HCT116 (cell line): Measurements from ENCODE around the gene ADARB2. TPM values are rescaled to one million over a fixed set of nuclear protein-coding genes. Genes with fewer than 3 reads are reported as not detected.

Experiments used
- ATAC-seq: fragments of 200-7000 bp; cut with Tn5 transposase; 2 replicates; pipeline ENCODE4 v1.9.1; 2020; ENCODE audit warnings: mild to moderate bottlenecking, moderate library complexity
- BruUV-seq: library from RNA; stranded (reverse); fragments of 400-500 nt; replicated peaks from 2 replicates; lab custom pipeline; 2021; lab: Mats Ljungman, UMichigan
- CTCF ChIA-PET: fragments of 300-600 bp; sonication (Branson Sonifier 250); formaldehyde crosslinking; loops from one replicate; lab custom pipeline; 2021; ENCODE audit warnings: antibody characterized with exemption; lab: Charles Lee
- POLR2A ChIA-PET: fragments of 300-600, 350-600 bp; sonication (Branson Sonifier 250); formaldehyde crosslinking; loops from one replicate; lab custom pipeline; 2021; ENCODE audit warnings: antibody characterized with exemption; lab: Charles Lee
- RAD21 ChIA-PET, 2 experiments: fragments of 300-600 bp; sonication (Branson Sonifier 250); formaldehyde crosslinking; loops; one replicate each; lab custom pipeline; 2023; ENCODE audit warnings: low total read pairs in 2 of 2; ENCODE audit not compliant: uncharacterized antibody in 2 of 2, unreplicated experiment in 2 of 2, low non-redundant PET in 1 of 2; lab: Charles Lee
- DNase-seq: peaks from one replicate; pipeline ENCODE4 v3.0.0-alpha.2; 2010; ENCODE audit warnings: low read depth, low spot score
- H2AFZ ChIP-seq: fragments of 200-600 bp; shearing (Covaris generic), sonication (generic); 2 replicates; pipeline ENCODE4 v1.6.1; 2017; ENCODE audit warnings: low read depth, mixed run types, mixed read lengths, antibody characterized with exemption, low read length; ENCODE audit not compliant: poor library complexity, severe bottlenecking
- H3K27ac ChIP-seq: 2 replicates; pipeline ENCODE4 v1.5.1; 2012; ENCODE audit warnings: low read depth, low read length
- H3K27me3 ChIP-seq: fragments of 200-600 bp; sonication (generic); 2 replicates; pipeline ENCODE4 v1.6.1; 2016; ENCODE audit warnings: mixed run types, low read length, mixed read lengths; ENCODE audit not compliant: insufficient read depth
- H3K36me3 ChIP-seq, 2 experiments: fragments of 200-500 bp in 1 of 2; fragments of 200-600 bp in 1 of 2; sonication (Bioruptor generic) in 1 of 2; sonication (generic) in 1 of 2; 2 replicates each; pipeline versions ENCODE4 v1.5.1 to v1.6.1; 2014 to 2016; ENCODE audit warnings: low read length in 2 of 2, inconsistent platforms in 1 of 2, mixed read lengths in 1 of 2, mixed run types in 1 of 2; ENCODE audit not compliant: insufficient read depth in 2 of 2, control insufficient read depth in 1 of 2
- H3K4me1 ChIP-seq, 2 experiments: fragments of 200-600 bp in 1 of 2; sonication (generic) in 1 of 2; 2 replicates each; pipeline versions ENCODE4 v1.5.1 to v1.6.1; 2012 to 2017; ENCODE audit warnings: low read length in 2 of 2, inconsistent platforms in 1 of 2, mild to moderate bottlenecking in 1 of 2, mixed read lengths in 1 of 2, mixed run types in 1 of 2, moderate library complexity in 1 of 2; ENCODE audit not compliant: insufficient read depth in 2 of 2, control insufficient read depth in 1 of 2
- H3K4me2 ChIP-seq: fragments of 200-600 bp; sonication (generic); 2 replicates; pipeline ENCODE4 v1.6.1; 2017; ENCODE audit warnings: mixed run types, low read length, mixed read lengths
- H3K4me3 ChIP-seq, 2 experiments: fragments of 200-600 bp in 1 of 2; sonication (generic) in 1 of 2; replicated peaks in 1 of 2; 2 replicates each; pipeline ENCODE4 v1.5.1; 2011 to 2016; ENCODE audit warnings: low read length in 2 of 2, control low read depth in 1 of 2, low read depth in 1 of 2, mild to moderate bottlenecking in 1 of 2, mixed read lengths in 1 of 2, mixed run types in 1 of 2
- H3K79me2 ChIP-seq: fragments of 200-600 bp; sonication (generic); 2 replicates; pipeline ENCODE4 v1.6.1; 2017; ENCODE audit warnings: mild to moderate bottlenecking, mixed run types, low read length, moderate library complexity, mixed read lengths; ENCODE audit not compliant: insufficient read depth
- H3K9ac ChIP-seq: fragments of 200-600 bp; sonication (generic); 2 replicates; pipeline ENCODE4 v1.6.1; 2016; ENCODE audit warnings: low read length, mixed read lengths
- H3K9me2 ChIP-seq: fragments of 200-600 bp; sonication (generic), shearing (Covaris generic); 2 replicates; pipeline ENCODE4 v1.6.1; 2017; ENCODE audit warnings: mixed run types, mild to moderate bottlenecking, moderate library complexity; ENCODE audit not compliant: insufficient read depth
- H3K9me3 ChIP-seq, 2 experiments: fragments of 200-500 bp in 1 of 2; fragments of 200-600 bp in 1 of 2; sonication (Bioruptor generic) in 1 of 2; sonication (generic) in 1 of 2; 2 replicates each; pipeline ENCODE4 v1.6.1; 2014 to 2017; ENCODE audit warnings: low read length in 2 of 2, mixed read lengths in 2 of 2, inconsistent platforms in 1 of 2, low read depth in 1 of 2, mild to moderate bottlenecking in 1 of 2, mixed run types in 1 of 2, moderate library complexity in 1 of 2; ENCODE audit not compliant: control insufficient read depth in 1 of 2, insufficient read depth in 1 of 2
- H4K20me1 ChIP-seq: fragments of 200-600 bp; sonication (generic), shearing (Covaris generic); 2 replicates; pipeline ENCODE4 v1.6.1; 2017; ENCODE audit warnings: mixed run types, mild to moderate bottlenecking, moderate library complexity; ENCODE audit not compliant: insufficient read depth
- CBX3 ChIP-seq: IDR thresholded peaks from 2 replicates; pipeline ENCODE4 v1.6.1; 2012; ENCODE audit warnings: low read depth
- CEBPB ChIP-seq: IDR thresholded peaks from 2 replicates; pipeline ENCODE4 v1.6.1; 2012; ENCODE audit warnings: low read depth
- EZH2 ChIP-seq: fragments of 200-600 bp; sonication (generic); IDR thresholded peaks from 2 replicates; pipeline ENCODE4 v1.6.1; 2017; ENCODE audit warnings: antibody characterized with exemption, mixed run types
- JUND ChIP-seq: IDR thresholded peaks from 2 replicates; pipeline ENCODE4 v1.6.1; 2012
- SIN3A ChIP-seq: IDR thresholded peaks from 2 replicates; pipeline ENCODE4 v1.6.1; 2012; ENCODE audit warnings: low read depth
- YY1 ChIP-seq: IDR thresholded peaks from 2 replicates; pipeline ENCODE4 v1.6.1; 2011; ENCODE audit warnings: low read length, low read depth, moderate library complexity, mild to moderate bottlenecking; ENCODE audit not compliant: insufficient replicate concordance; ENCODE audit errors: extremely low read depth
- ZBTB33 ChIP-seq: IDR thresholded peaks from 2 replicates; pipeline ENCODE4 v1.6.1; 2011; ENCODE audit warnings: mild to moderate bottlenecking, low read length, moderate library complexity; ENCODE audit not compliant: insufficient replicate concordance; ENCODE audit errors: extremely low read depth
- ZNF274 ChIP-seq: fragments of 200-500 bp; sonication (Bioruptor generic); IDR thresholded peaks from 2 replicates; pipeline ENCODE4 v1.6.1; 2014; ENCODE audit warnings: mild to moderate bottlenecking, low read depth, low read length, inconsistent platforms
- intact Hi-C: fragments of 100-400 bp; cut with micrococcal nuclease; formaldehyde crosslinking; loops from 2 replicates; pipeline ENCODE4 v1.10.0; 2022
- total RNA-seq: library from RNA; stranded (reverse); gene quantifications from one replicate; pipeline ENCODE4 v1.2.1, GENCODE V29; 2021; ENCODE audit not compliant: unreplicated experiment
- TF ChIP-seq, protein P1 (sequence below): IDR thresholded peaks from 2 replicates; pipeline ENCODE4 v1.6.1; 2012
- TF ChIP-seq, protein P2 (sequence below), 3 experiments: fragments of 200-600 bp in 1 of 3; sonication (generic) in 1 of 3; IDR thresholded peaks in 2 of 3; conservative IDR thresholded peaks in 1 of 3; 2 replicates each; pipeline ENCODE4 v1.5.1; 2012 to 2017; ENCODE audit warnings: low read depth in 2 of 3, low read length in 2 of 3, antibody characterized with exemption in 1 of 3, borderline replicate concordance in 1 of 3, control low read depth in 1 of 3, mild to moderate bottlenecking in 1 of 3, mixed read lengths in 1 of 3, mixed run types in 1 of 3, moderate library complexity in 1 of 3; ENCODE audit not compliant: insufficient read depth in 1 of 3

The ADARB2 gene
- total RNA-seq, 1 experiment from 2014 or later = not detected

DNA sequence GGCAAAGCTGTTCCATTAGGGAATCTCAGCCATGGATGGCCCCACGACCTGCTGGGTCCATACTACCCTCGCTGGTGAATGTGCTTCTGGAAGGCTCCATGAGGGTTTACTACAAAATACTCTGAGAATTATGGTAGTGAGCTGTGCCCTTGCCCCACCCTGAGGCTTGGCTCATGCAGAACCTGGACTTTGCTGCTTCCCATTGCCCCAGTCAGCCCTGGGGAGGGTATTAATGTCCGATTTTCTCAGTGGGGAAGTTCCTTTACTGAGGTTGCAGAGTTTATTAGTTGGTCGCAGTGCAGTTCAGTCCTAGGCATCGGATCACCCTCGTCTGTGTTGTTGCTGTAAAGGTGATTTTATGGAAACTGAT lies 371.0 kb downstream of the ADARB2 start (continued):
- TF ChIP-seq ZBTB33 = no peak
- TF ChIP-seq, all 23 proteins: peak for 0

DNA sequence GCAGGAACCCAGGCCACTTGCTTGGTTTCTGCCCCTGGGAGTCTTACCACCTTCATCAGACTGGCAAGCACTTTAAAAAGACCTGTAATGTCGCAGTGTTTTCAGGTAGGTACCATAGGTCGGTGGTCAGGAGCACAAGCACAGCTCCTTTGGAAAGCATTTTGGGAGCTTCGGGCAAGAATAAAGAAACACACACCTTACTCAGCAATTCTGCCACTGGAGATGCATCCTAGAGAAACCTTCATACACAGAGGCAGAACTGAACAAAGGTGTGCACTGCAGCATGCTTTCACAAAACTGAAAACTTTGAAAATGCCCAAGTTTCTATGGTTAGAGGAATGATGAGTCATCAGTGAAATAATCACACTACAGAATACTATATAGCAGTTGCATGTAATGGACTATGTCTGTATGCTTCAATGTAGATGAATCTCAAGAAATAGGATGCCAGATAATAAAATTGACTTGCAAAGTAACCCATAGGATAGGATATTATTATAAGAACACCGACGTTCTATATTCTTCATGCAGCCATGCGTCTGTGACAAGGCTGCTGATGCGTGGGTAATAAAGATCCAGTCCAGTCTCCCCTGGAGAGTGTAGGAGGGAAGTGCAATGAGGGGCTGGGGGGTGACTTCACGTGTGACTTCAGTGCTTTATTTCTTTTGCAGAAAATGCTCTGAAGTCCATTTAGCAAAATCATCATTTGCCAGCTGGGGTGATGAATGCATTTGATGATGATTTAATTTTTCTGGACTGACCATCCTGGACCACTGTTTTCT lies 371.6 kb downstream of the ADARB2 start:
- BruUV-seq = no TSS peak
- intact Hi-C loops = loop anchor here (5.0 kb wide), 1 partner anchor 253 kb away; no protein-coding TSS in a partner anchor
- no peaks in the 10 kb centered on the region for H3K36me3 ChIP-seq
- no peaks in the 10 kb centered on the region for H3K4me1 ChIP-seq
- RAD21 ChIA-PET = no interaction called here
- POLR2A ChIA-PET = no interaction called here
- CTCF ChIA-PET = no interaction called here
- H4K20me1 ChIP-seq = no peaks in the 10 kb centered on the region
- no peak overlapping the region for H2AFZ ChIP-seq
- no peak overlapping the region for H3K4me2 ChIP-seq
- no peak overlapping the region for H3K4me3 ChIP-seq
- no peak overlapping the region for H3K9ac ChIP-seq
- H3K9me2 ChIP-seq = no peaks in the 10 kb centered on the region
- ATAC-seq = no peak
- no peak for DNase-seq
- no peak overlapping the region for H3K27ac ChIP-seq
- H3K9me3 ChIP-seq = no peaks in the 10 kb centered on the region
- 0 out of 2 replicates have a peak, but pooled peaks cover 2% of the 10 kb centered on the region for H3K27me3 ChIP-seq
- H3K79me2 ChIP-seq = no peaks in the 10 kb centered on the region
- no peak for TF ChIP-seq ZNF274
- no peak for TF ChIP-seq SIN3A
- TF ChIP-seq CBX3 = no peak
- no peak for TF ChIP-seq CEBPB
- no peak for TF ChIP-seq EZH2
- TF ChIP-seq, protein P1, sequence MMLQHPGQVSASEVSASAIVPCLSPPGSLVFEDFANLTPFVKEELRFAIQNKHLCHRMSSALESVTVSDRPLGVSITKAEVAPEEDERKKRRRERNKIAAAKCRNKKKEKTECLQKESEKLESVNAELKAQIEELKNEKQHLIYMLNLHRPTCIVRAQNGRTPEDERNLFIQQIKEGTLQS = no peak
- TF ChIP-seq, protein P2, sequence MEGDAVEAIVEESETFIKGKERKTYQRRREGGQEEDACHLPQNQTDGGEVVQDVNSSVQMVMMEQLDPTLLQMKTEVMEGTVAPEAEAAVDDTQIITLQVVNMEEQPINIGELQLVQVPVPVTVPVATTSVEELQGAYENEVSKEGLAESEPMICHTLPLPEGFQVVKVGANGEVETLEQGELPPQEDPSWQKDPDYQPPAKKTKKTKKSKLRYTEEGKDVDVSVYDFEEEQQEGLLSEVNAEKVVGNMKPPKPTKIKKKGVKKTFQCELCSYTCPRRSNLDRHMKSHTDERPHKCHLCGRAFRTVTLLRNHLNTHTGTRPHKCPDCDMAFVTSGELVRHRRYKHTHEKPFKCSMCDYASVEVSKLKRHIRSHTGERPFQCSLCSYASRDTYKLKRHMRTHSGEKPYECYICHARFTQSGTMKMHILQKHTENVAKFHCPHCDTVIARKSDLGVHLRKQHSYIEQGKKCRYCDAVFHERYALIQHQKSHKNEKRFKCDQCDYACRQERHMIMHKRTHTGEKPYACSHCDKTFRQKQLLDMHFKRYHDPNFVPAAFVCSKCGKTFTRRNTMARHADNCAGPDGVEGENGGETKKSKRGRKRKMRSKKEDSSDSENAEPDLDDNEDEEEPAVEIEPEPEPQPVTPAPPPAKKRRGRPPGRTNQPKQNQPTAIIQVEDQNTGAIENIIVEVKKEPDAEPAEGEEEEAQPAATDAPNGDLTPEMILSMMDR (IDR thresholded peaks at IDR 0.05 in 2 of 3, conservative IDR thresholded peaks at IDR 0.05 in 1 of 3; ENCODE audit: borderline replicate concordance in 1 of 3, insufficient read depth in 1 of 3, low read depth in 2 of 3, low read length in 2 of 3) = no peak
- no peak for TF ChIP-seq ZBTB33
- no peak for TF ChIP-seq YY1
- TF ChIP-seq JUND = no peak
